Fibroblast of lung (primary cell): ENCODE data around the gene NR1D1.

ENCODE experiments used
- CTCF ChIP-seq, 2 donors: IDR thresholded peaks in 1 of 2; conservative IDR thresholded peaks in 1 of 2; 1 replicate in 1 of 2; 2 replicates in 1 of 2; pipeline ENCODE4 v1.5.1; 2011 to 2012; ENCODE audit warnings: low read length in 2 of 2, control low read depth in 1 of 2, inconsistent platforms in 1 of 2, low read depth in 1 of 2, mild to moderate bottlenecking in 1 of 2
- EZH2 ChIP-seq: IDR thresholded peaks from 2 replicates; pipeline ENCODE4 v1.5.1; 2012; ENCODE audit warnings: low read length, control low read depth, mild to moderate bottlenecking; ENCODE audit errors: missing control alignments

- TF ChIP-seq CTCF (conservative IDR thresholded peaks at IDR 0.05 in 1 of 2, IDR thresholded peaks at IDR 0.05 in 1 of 2; ENCODE audit: low read depth in 1 of 2, low read length in 2 of 2) (no peak), EZH2 (no peak)
These were observed 23.8 kb downstream of the NR1D1 start for GRCh38 chr17:40076591-40076990.
